SH-SY5Y (cell line): ENCODE measurements around the gene TOB2.

Experiments used
- GATA2 ChIP-seq: IDR thresholded peaks from 2 replicates; pipeline ENCODE4 v1.6.1; 2011; ENCODE audit warnings: mild to moderate bottlenecking, low read depth, low read length
- GATA3 ChIP-seq: IDR thresholded peaks from 2 replicates; pipeline ENCODE4 v1.6.1; 2011; ENCODE audit warnings: low read depth, mild to moderate bottlenecking, low read length, moderate library complexity

GRCh38 chr22:41425660-41426365 is 20.8 kb downstream of the TOB2 start:
- TF ChIP-seq GATA2 (no peak), GATA3 (no peak)
